HUES48 (cell line): Measurements from ENCODE around the gene KRTAP4-2.
"Not testable (repeated sequence)": the region's sequence is repeated elsewhere in the genome, so short reads cannot be mapped to it uniquely, and the experiment has no call there.

ENCODE experiments used
- H3K27ac ChIP-seq: one replicate; pipeline ENCODE4 v1.7.0; 2013; ENCODE audit warnings: low read depth, low read length, inconsistent platforms
- H3K27me3 ChIP-seq: 2 replicates; pipeline ENCODE4 v1.6.1; 2013; ENCODE audit warnings: mild to moderate bottlenecking, low read length; ENCODE audit not compliant: control insufficient read depth, insufficient read depth
- H3K36me3 ChIP-seq: 2 replicates; pipeline ENCODE4 v1.6.1; 2013; ENCODE audit warnings: low read length; ENCODE audit not compliant: control insufficient read depth, insufficient read depth
- H3K4me1 ChIP-seq: 2 replicates; pipeline ENCODE4 v1.6.1; 2013; ENCODE audit warnings: mild to moderate bottlenecking, low read length; ENCODE audit not compliant: control insufficient read depth, insufficient read depth
- H3K4me3 ChIP-seq: 2 replicates; pipeline ENCODE4 v1.5.1; 2013; ENCODE audit warnings: mild to moderate bottlenecking, low read depth, low read length
- H3K9ac ChIP-seq: 2 replicates; pipeline ENCODE4 v1.6.1; 2013; ENCODE audit warnings: mild to moderate bottlenecking, low read depth, low read length, moderate library complexity
- H3K9me3 ChIP-seq: 2 replicates; pipeline ENCODE4 v1.6.1; 2013; ENCODE audit warnings: low read length; ENCODE audit not compliant: control insufficient read depth, insufficient read depth

Gene KRTAP4-2

DNA sequence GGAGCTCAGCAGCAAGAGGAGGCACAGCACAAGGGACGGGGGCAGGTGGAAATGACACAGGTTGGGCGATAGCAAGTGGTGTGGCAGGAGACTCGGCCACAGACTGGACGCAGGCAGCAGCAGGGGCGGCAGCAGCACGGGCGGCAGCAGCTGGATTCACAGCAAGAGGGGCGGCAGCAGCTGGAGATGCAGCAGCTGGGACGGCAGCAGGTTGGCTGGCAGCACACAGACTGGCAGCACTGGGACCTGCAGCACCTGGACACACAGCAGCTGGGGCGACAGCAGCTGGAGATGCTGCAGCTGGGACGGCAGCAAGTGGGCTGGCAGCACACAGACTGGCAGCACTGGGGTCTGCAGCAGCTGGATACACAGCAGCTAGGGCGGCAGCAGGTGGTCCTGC, 38.2 kb downstream of the KRTAP4-2 start:
- not testable (repeated sequence) for H3K4me1 ChIP-seq, H3K9me3 ChIP-seq, H3K9ac ChIP-seq, H3K4me3 ChIP-seq, H3K27me3 ChIP-seq, H3K36me3 ChIP-seq, H3K27ac ChIP-seq

- Histone ChIP-seq H3K4me1 (no peaks in the 10 kb centered on the region), H3K27me3 (no peaks in the 10 kb centered on the region), H3K9me3 (no peaks in the 10 kb centered on the region), H3K36me3 (no peaks in the 10 kb centered on the region), H3K4me3 (no peak overlapping the region), H3K27ac (no peak overlapping the region), H3K9ac (no peak overlapping the region)
Measured at GRCh38 chr17:41133880-41134735, 43.9 kb downstream of the KRTAP4-2 start.

- H3K27me3 ChIP-seq: no peaks in the 10 kb centered on the region
- no peak overlapping the region for H3K4me3 ChIP-seq
- no peaks in the 10 kb centered on the region for H3K4me1 ChIP-seq
- H3K36me3 ChIP-seq: no peaks in the 10 kb centered on the region
- H3K9ac ChIP-seq: no peak overlapping the region
- no peak overlapping the region for H3K27ac ChIP-seq
- H3K9me3 ChIP-seq: no peaks in the 10 kb centered on the region
Measured at GRCh38 chr17:41131979-41132378, 46.0 kb downstream of the KRTAP4-2 start.
